Subcutaneous abdominal adipose tissue (tissue), 5 donors: ENCODE data around the gene SMYD1.

ENCODE experiments used
- H3K27ac ChIP-seq: one replicate; pipeline ENCODE4 v1.7.0; 2013; ENCODE audit warnings: low read depth, mild to moderate bottlenecking, inconsistent platforms, low read length, moderate library complexity
- H3K27me3 ChIP-seq, 5 donors: one replicate each; pipeline ENCODE4 v1.7.0; 2013; ENCODE audit warnings: low read length in 5 of 5, inconsistent platforms in 1 of 5; ENCODE audit not compliant: control insufficient read depth in 5 of 5, insufficient read depth in 4 of 5
- H3K36me3 ChIP-seq, 5 donors: one replicate each; pipeline ENCODE4 v1.7.0; 2013; ENCODE audit warnings: low read length in 5 of 5; ENCODE audit not compliant: control insufficient read depth in 5 of 5, insufficient read depth in 5 of 5
- H3K4me1 ChIP-seq, 5 donors: one replicate each; pipeline ENCODE4 v1.7.0; 2013; ENCODE audit warnings: low read length in 5 of 5, mild to moderate bottlenecking in 3 of 5, moderate library complexity in 1 of 5; ENCODE audit not compliant: control insufficient read depth in 5 of 5, insufficient read depth in 5 of 5
- H3K4me3 ChIP-seq, 5 donors: one replicate each; pipeline ENCODE4 v1.7.0; 2013; ENCODE audit warnings: low read length in 5 of 5, low read depth in 1 of 5
- H3K9ac ChIP-seq, 5 donors: one replicate each; pipeline ENCODE4 v1.7.0; 2013; ENCODE audit warnings: low read length in 5 of 5, mild to moderate bottlenecking in 4 of 5, moderate library complexity in 3 of 5
- H3K9me3 ChIP-seq, 5 donors: one replicate each; pipeline ENCODE4 v1.7.0; 2013; ENCODE audit warnings: low read length in 5 of 5; ENCODE audit not compliant: control insufficient read depth in 5 of 5
- donor health status: healthy.
- donor health status: healthy.
- donor health status: healthy.
- donor health status: healthy.
- donor health status: healthy.

The SMYD1 gene

DNA sequence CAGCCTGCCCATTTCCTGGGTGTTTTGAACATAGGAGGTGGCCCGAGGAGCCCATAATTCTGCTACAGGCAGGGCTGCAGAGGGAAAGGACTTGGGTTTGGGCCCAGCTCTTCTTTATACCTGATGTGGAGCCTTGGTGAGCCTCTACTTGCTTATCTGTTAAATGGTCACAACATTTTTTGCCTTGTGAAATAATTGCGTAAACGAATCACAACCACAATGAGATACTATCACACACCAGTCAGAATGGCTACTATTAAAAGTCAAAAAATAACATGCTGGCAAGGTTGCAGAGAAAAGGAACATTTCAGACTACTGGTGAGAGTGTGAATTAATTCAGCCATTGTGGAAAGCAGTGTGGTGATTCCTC lies 64.4 kb downstream of the SMYD1 start:
- H3K4me1 ChIP-seq = no peaks in the 10 kb centered on the region
- peaks cover 2 to 6% (median 3%) of the 10 kb centered on the region in 5 donors for H3K27me3 ChIP-seq
- no peaks in the 10 kb centered on the region for H3K9me3 ChIP-seq
- H3K36me3 ChIP-seq = no peaks in the 10 kb centered on the region
- H3K4me3 ChIP-seq = no peak overlapping the region
- H3K27ac ChIP-seq = no peak overlapping the region
- H3K9ac ChIP-seq = no peak overlapping the region

DNA sequence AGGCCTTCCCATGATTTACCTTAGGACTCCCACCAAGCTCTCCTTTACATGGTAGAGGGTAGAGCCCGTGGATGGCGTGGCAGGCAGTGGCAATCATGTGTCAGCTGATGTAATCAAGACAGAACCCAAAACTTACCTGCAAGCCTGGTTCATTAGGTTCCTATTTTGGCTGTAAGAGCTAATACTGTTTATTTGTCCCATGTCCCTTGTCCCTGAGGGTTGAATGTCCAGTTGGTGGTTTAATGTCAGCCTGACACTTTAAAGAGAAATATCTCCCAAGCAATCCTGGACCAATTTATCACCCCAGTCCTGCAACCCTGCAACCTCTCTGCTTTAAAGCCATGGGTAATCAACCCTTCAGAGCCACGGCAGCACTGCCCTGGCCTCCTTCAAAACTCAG lies 66.2 kb downstream of the SMYD1 start:
- Histone ChIP-seq H3K36me3 (no peaks in the 10 kb centered on the region), H3K4me1 (no peaks in the 10 kb centered on the region), H3K27ac (no peak overlapping the region), H3K27me3 (peaks cover 0 to 6% (median 2%) of the 10 kb centered on the region in 5 donors), H3K4me3 (no peak overlapping the region), H3K9me3 (no peaks in the 10 kb centered on the region), H3K9ac (no peak overlapping the region)

DNA sequence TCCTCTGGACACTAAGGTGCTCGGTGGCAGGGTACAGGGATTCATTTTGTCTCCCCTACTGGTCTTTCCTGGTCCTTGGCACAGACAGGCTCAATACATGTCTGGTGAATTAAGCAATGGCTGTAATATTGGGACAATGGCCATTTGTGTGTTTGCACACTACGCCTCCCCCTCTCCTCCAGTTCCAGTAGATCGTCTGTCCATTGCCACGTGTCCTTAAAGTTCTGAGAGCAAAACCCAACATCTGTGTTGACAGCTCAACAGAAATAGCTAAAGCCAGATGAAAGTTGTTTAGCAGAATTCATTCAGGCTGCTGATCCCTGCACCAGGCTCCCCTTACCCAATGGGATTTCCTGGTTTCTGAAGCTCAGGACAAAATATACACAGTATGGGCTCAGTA lies 69.2 kb downstream of the SMYD1 start:
- no peak overlapping the region for H3K27ac ChIP-seq
- H3K4me3 ChIP-seq = no peak overlapping the region
- H3K9ac ChIP-seq = no peak overlapping the region
- no peaks in the 10 kb centered on the region for H3K4me1 ChIP-seq
- H3K27me3 ChIP-seq = peaks cover 0 to 6% (median 0%) of the 10 kb centered on the region in 5 donors
- peaks cover 0 to 2% (median 0%) of the 10 kb centered on the region in 5 donors for H3K9me3 ChIP-seq
- no peaks in the 10 kb centered on the region for H3K36me3 ChIP-seq

DNA sequence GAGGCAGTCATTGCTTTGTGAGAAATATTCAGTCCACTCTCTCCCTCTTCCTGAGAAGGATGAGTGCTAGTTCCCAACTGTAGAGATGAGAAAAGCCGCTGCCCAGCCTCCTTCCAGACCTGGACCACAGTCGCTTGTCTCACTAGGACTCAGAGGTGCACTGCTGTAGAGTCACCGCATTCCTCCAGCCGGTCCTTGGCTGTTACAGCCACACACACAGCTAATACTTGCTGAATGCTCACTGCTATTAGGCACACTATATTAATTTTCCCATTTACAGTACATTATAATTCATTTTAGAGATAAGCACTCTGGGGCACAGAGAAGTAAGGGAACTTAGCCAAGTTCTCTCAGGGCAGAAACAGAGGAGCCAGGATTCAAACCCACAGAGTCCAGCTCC lies 70.2 kb downstream of the SMYD1 start:
- Histone ChIP-seq H3K4me3 (no peak overlapping the region), H3K36me3 (no peaks in the 10 kb centered on the region), H3K9me3 (peaks cover 0 to 6% (median 3%) of the 10 kb centered on the region in 5 donors), H3K4me1 (no peaks in the 10 kb centered on the region), H3K27ac (no peak overlapping the region), H3K9ac (no peak overlapping the region), H3K27me3 (peaks cover 0 to 6% (median 0%) of the 10 kb centered on the region in 5 donors)

DNA sequence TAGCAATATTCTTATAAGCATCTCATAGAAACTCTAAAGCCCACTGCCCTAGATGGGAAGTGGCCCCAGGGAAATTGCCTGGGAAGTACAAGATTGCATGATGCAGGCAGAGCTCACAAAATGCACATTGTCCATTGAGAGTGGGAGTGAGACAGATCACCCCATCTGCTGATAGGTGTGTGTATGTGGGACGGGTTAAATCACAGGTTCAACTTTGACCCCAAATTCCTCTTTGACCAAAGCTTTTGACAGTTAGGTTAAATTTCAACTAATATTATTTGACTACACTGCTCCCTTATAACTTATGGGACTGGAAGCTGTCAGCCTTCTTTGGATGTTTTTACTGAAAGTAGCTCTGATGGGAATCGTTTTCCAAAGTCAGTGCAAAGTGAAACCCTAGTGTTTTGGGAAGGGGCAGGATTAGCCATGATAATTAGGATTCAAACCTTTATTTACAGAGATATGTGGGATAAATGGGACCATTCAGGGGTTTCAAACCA lies 71.6 kb downstream of the SMYD1 start:
- Histone ChIP-seq H3K4me1 (no peaks in the 10 kb centered on the region), H3K9me3 (peaks cover 0 to 10% (median 6%) of the 10 kb centered on the region in 5 donors), H3K27ac (no peak overlapping the region), H3K36me3 (no peaks in the 10 kb centered on the region), H3K9ac (no peak overlapping the region), H3K4me3 (no peak overlapping the region), H3K27me3 (peaks cover 0 to 6% (median 0%) of the 10 kb centered on the region in 5 donors)

DNA sequence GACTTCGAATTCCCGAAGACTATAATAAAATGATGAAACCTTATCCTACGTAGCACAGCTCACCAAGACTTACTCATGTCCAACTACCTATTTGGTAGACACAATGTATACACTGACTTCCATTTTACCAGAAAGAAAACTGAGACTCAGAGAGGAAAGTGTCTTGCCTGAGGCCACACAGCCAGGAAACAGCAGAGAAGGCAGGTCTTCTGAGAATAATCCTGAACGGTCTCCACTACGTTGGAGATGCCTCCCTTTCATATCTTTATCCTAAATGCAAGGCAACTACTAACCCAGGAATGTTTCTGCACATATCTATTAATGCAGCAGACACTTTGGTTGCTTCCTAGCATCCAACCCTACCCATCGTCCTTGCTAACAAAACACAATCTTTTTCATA lies 72.2 kb downstream of the SMYD1 start:
- no peak overlapping the region for H3K4me3 ChIP-seq
- no peaks in the 10 kb centered on the region for H3K4me1 ChIP-seq
- peaks cover 0 to 10% (median 6%) of the 10 kb centered on the region in 5 donors for H3K9me3 ChIP-seq
- peaks cover 0 to 6% (median 0%) of the 10 kb centered on the region in 5 donors for H3K27me3 ChIP-seq
- H3K9ac ChIP-seq = no peak overlapping the region
- no peak overlapping the region for H3K27ac ChIP-seq
- no peaks in the 10 kb centered on the region for H3K36me3 ChIP-seq

DNA sequence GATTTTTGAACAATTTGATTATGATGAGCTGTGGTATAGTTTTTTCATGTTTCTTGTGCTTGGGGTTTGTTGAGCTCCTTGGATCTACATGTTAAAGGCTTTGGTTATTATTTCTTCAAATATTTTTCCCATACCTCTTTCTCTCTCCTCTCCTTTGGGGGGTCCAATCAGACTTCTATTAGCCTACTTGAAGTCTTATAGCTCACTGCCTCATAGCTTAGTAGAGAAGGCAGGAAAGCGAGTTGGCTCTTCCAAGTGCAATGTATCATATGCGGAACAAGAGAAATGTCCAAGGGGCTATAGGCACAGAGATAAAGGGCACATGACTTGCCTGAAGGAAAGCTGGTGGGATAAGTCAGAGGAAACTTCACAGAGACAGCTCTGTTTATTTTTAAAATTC lies 74.3 kb downstream of the SMYD1 start:
- no peaks in the 10 kb centered on the region for H3K4me1 ChIP-seq

DNA sequence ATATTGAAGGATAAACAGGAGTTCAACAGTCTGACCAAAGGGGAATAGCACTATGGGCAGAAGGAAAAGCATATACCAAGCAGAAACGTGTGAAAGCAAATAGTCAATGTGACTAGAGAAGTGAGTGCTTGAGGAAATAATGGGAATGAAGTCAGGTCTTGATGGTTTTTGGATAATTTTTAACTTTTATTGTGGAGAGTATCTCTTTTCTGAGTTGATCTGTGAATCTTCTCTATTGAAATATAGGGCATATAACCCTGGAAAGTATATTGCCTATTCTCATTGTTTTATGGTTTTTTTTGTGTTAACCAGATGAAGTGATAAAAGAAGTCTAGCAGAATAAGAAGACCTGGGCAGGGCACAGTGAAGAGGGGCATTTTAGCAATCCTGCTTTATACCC lies 76.6 kb downstream of the SMYD1 start:
- Histone ChIP-seq H3K36me3 (no peaks in the 10 kb centered on the region), H3K4me3 (no peak overlapping the region), H3K4me1 (no peaks in the 10 kb centered on the region), H3K9ac (no peak overlapping the region), H3K9me3 (peaks cover 3 to 22% (median 17%) of the 10 kb centered on the region in 5 donors), H3K27ac (no peak overlapping the region), H3K27me3 (no peaks in the 10 kb centered on the region)

More for the DNA sequence above, 74.3 kb downstream of the SMYD1 start:
- H3K9ac ChIP-seq = no peak overlapping the region
- no peak overlapping the region for H3K27ac ChIP-seq
- H3K36me3 ChIP-seq = no peaks in the 10 kb centered on the region
- peaks cover 0 to under 1% (median 0%) of the 10 kb centered on the region in 5 donors for H3K27me3 ChIP-seq
- H3K4me3 ChIP-seq = no peak overlapping the region
- peaks cover 0 to 10% (median 6%) of the 10 kb centered on the region in 5 donors for H3K9me3 ChIP-seq

DNA sequence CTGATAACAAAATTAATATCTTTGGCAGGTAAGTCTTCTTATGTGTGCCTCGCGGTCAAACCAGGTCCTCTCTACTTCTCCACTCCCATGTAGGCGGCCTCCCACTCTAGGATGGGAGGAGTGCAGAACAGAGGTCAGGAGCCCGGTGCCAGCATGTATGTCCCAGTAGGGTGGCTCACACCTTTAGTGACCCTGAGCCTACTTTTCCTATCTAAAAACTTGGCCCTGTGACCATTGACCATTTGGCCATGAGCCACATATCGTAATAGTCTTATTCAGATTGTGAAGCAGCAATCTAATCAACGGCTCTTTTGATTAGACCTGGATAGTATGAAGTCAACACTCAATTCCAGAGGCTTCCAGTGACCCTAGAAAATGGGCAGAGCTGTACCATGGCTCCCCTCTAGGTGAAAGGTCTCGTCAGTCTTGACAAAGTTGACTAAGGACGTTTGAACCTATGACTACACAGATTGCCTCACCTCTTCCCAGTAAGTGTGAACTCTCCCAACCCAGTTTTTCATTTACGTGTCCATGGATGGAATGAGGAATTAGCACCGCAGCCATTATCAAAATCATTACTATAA lies 77.4 kb downstream of the SMYD1 start:
- Histone ChIP-seq H3K36me3 (no peaks in the 10 kb centered on the region), H3K4me3 (no peak overlapping the region), H3K9ac (no peak overlapping the region), H3K27me3 (no peaks in the 10 kb centered on the region), H3K4me1 (no peaks in the 10 kb centered on the region), H3K27ac (no peak overlapping the region), H3K9me3 (peaks cover 3 to 23% (median 18%) of the 10 kb centered on the region in 5 donors)

DNA sequence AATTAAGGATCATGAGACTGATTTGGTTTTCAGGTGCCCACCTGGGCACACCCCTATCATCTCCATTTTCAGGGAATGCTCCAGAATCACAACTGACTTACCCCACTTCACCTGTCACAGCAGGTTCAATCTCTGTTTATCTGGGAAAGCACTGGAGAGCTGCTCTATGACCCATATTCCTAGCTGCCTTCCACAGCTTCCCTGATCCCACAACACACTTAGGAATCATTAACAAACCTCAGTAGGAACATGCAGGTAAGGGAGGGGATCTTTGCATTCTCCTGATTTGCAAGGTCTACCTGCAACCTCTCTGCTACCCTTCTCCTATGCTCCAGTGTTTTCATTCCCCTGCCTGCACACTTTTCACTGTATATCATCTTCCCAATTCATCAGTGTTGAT lies 79.0 kb downstream of the SMYD1 start:
- peaks cover 3 to 23% (median 18%) of the 10 kb centered on the region in 5 donors for H3K9me3 ChIP-seq
- H3K9ac ChIP-seq = no peak overlapping the region

More for the DNA sequence above, 79.0 kb downstream of the SMYD1 start:
- Histone ChIP-seq H3K27me3 (no peaks in the 10 kb centered on the region), H3K36me3 (no peaks in the 10 kb centered on the region), H3K4me1 (no peaks in the 10 kb centered on the region), H3K27ac (no peak overlapping the region), H3K4me3 (no peak overlapping the region)
